IMR-90 (cell line): ENCODE measurements around the gene TRIM49C. TPM values are rescaled to one million over a fixed set of nuclear protein-coding genes. Genes with fewer than 3 reads are reported as not detected.
"Not testable (repeated sequence)": the region's sequence is repeated elsewhere in the genome, so short reads cannot be mapped to it uniquely, and the experiment has no call there.

Source experiments
- ATAC-seq: fragments of 200-7000 bp; cut with Tn5 transposase; 2 replicates; pipeline ENCODE4 v1.9.1; 2020; ENCODE audit warnings: low read depth, mild to moderate bottlenecking, moderate library complexity
- Bru-seq: library from RNA; stranded (reverse); fragments of 400-500 nt; gene quantifications from one replicate; lab custom pipeline; 2021; lab: Mats Ljungman, UMichigan
- BruChase-seq, 2 experiments: library from RNA; stranded (reverse); fragments of 400-500 nt; gene quantifications; one replicate each; lab custom pipeline; 2021; lab: Mats Ljungman, UMichigan
- BruUV-seq: library from RNA; stranded (reverse); fragments of 400-500 nt; replicated peaks from 2 replicates; lab custom pipeline; 2021; lab: Mats Ljungman, UMichigan
- CTCF ChIA-PET: fragments of 300-600 bp; formaldehyde crosslinking; extraction: SDS; loops from one replicate; lab custom pipeline; 2021; ENCODE audit warnings: antibody characterized with exemption; lab: Yijun Ruan, JAX
- POLR2A ChIA-PET: fragments of 300-600 bp; sonication (Branson Sonifier 250); formaldehyde crosslinking; loops from one replicate; lab custom pipeline; 2022; ENCODE audit warnings: antibody characterized with exemption; ENCODE audit not compliant: unreplicated experiment; lab: Charles Lee
- DNase-seq: peaks from one replicate; pipeline ENCODE4 v3.0.0; 2013
- H2AFZ ChIP-seq: replicated peaks from 2 replicates; pipeline ENCODE3; 2013; ENCODE audit warnings: low read length, mild to moderate bottlenecking; ENCODE audit not compliant: poor library complexity
- H2AK5ac ChIP-seq: 2 replicates; pipeline ENCODE4 v1.6.1; 2013; ENCODE audit warnings: low read depth, low read length, inconsistent platforms
- H2AK9ac ChIP-seq: replicated peaks from 2 replicates; pipeline ENCODE3; 2013; ENCODE audit warnings: mild to moderate bottlenecking, low read depth, low read length, moderate library complexity; ENCODE audit not compliant: poor library complexity
- H2BK120ac ChIP-seq: 2 replicates; pipeline ENCODE4 v1.6.1; 2013; ENCODE audit warnings: low read depth, low read length, inconsistent platforms
- H2BK15ac ChIP-seq: 3 replicates; pipeline ENCODE4 v1.6.1; 2013; ENCODE audit warnings: low read depth, low read length, inconsistent platforms
- H2BK20ac ChIP-seq: 2 replicates; pipeline ENCODE4 v1.6.1; 2013; ENCODE audit warnings: low read depth, mild to moderate bottlenecking, inconsistent platforms, low read length, moderate library complexity
- H2BK5ac ChIP-seq: 2 replicates; pipeline ENCODE4 v1.6.1; 2013; ENCODE audit warnings: mild to moderate bottlenecking, low read depth, low read length, inconsistent platforms; ENCODE audit not compliant: poor library complexity, severe bottlenecking
- H3K14ac ChIP-seq: replicated peaks from 2 replicates; pipeline ENCODE4 v1.6.1; 2013; ENCODE audit warnings: low read depth, low read length, inconsistent platforms
- H3K18ac ChIP-seq: 2 replicates; pipeline ENCODE4 v1.6.1; 2013; ENCODE audit warnings: low read depth, low read length, control low read depth
- H3K23ac ChIP-seq: 2 replicates; pipeline ENCODE4 v1.6.1; 2013; ENCODE audit warnings: low read depth, low read length, inconsistent platforms
- H3K27ac ChIP-seq: 2 replicates; pipeline ENCODE4 v1.5.1; 2013; ENCODE audit warnings: mild to moderate bottlenecking, control low read depth, low read length; ENCODE audit not compliant: insufficient read depth
- H3K27me3 ChIP-seq: 2 replicates; pipeline ENCODE4 v1.6.1; 2013; ENCODE audit warnings: low read length; ENCODE audit not compliant: control insufficient read depth, insufficient read depth
- H3K36me3 ChIP-seq: 2 replicates; pipeline ENCODE4 v1.6.1; 2013; ENCODE audit warnings: low read length, mixed read lengths; ENCODE audit not compliant: control insufficient read depth, insufficient read depth
- H3K4ac ChIP-seq: 2 replicates; pipeline ENCODE4 v1.6.1; 2013; ENCODE audit warnings: low read depth, low read length, inconsistent platforms
- H3K4me1 ChIP-seq: 2 replicates; pipeline ENCODE4 v1.6.1; 2013; ENCODE audit warnings: low read length, mixed read lengths; ENCODE audit not compliant: control insufficient read depth, insufficient read depth
- H3K4me2 ChIP-seq: 2 replicates; pipeline ENCODE4 v1.6.1; 2013; ENCODE audit warnings: low read depth, mild to moderate bottlenecking, control low read depth, low read length, moderate library complexity
- H3K4me3 ChIP-seq: 2 replicates; pipeline ENCODE4 v1.5.1; 2013; ENCODE audit warnings: low read depth, mild to moderate bottlenecking, control low read depth, low read length, moderate library complexity; ENCODE audit not compliant: insufficient read depth
- H3K56ac ChIP-seq: 2 replicates; pipeline ENCODE4 v1.6.1; 2013; ENCODE audit warnings: low read length, inconsistent platforms; ENCODE audit not compliant: insufficient read depth; ENCODE audit errors: extremely low read depth
- H3K79me1 ChIP-seq, 2 experiments: 2 replicates each; pipeline ENCODE4 v1.6.1; 2013; ENCODE audit warnings: low read length in 2 of 2, inconsistent platforms in 1 of 2, low read depth in 1 of 2
- H3K9ac ChIP-seq: 2 replicates; pipeline ENCODE4 v1.6.1; 2013; ENCODE audit warnings: low read depth, low read length, control low read depth
- H3K9me1 ChIP-seq: 2 replicates; pipeline ENCODE4 v1.6.1; 2013; ENCODE audit warnings: low read length, inconsistent platforms; ENCODE audit not compliant: insufficient read depth
- H3K9me3 ChIP-seq: 2 replicates; pipeline ENCODE4 v1.6.1; 2013; ENCODE audit warnings: low read length; ENCODE audit not compliant: control insufficient read depth, insufficient read depth
- H4K20me1 ChIP-seq: 2 replicates; pipeline ENCODE4 v1.6.1; 2013; ENCODE audit warnings: low read length, inconsistent platforms; ENCODE audit not compliant: insufficient read depth
- H4K5ac ChIP-seq: 2 replicates; pipeline ENCODE4 v1.6.1; 2013; ENCODE audit warnings: mild to moderate bottlenecking, low read depth, low read length, control low read depth
- H4K8ac ChIP-seq, 2 experiments: 2 replicates each; pipeline ENCODE4 v1.6.1; 2013; ENCODE audit warnings: low read depth in 2 of 2, low read length in 2 of 2, control low read depth in 1 of 2, inconsistent platforms in 1 of 2
- H4K91ac ChIP-seq: 2 replicates; pipeline ENCODE4 v1.6.1; 2013; ENCODE audit warnings: low read depth, low read length, inconsistent platforms; ENCODE audit not compliant: insufficient read depth
- WGBS, 2 experiments: methylation state at CpG; one replicate each; pipeline versions ENCODE4 v1.1.5 to v1.1.7; 2013; ENCODE audit warnings: missing lambda C conversion rate in 2 of 2; ENCODE audit not compliant: insufficient read length in 1 of 2; ENCODE audit errors: extremely low coverage in 2 of 2; 5-methylcytosine and 5-hydroxymethylcytosine counted together
- dilution Hi-C: fragments of 300-500 bp; cut with HindIII; formaldehyde crosslinking; loops from one replicate; pipeline ENCODE4 v1.14.3; 2018; ENCODE audit warnings: low sequenced_read_pairs; ENCODE audit not compliant: unreplicated experiment
- in situ Hi-C: fragments of 300-500 bp; cut with MboI; formaldehyde crosslinking; loops from 3 replicates; pipeline ENCODE4 v1.14.3; 2019; ENCODE audit warnings: low sequenced_read_pairs, inconsistent platforms, mixed read lengths
- intact Hi-C: fragments of 100-400 bp; cut with micrococcal nuclease; formaldehyde crosslinking; loops from 2 replicates; pipeline ENCODE4 v1.10.0; 2022
- long read RNA-seq: library from polyadenylated mRNA; unstranded; transcript quantifications from one replicate; pipeline ENCODE4 v2.0.0, GENCODE V29; 2021; ENCODE audit not compliant: unreplicated experiment
- polyA plus RNA-seq, 3 experiments: library from polyadenylated mRNA; depleted of rRNA; stranded (reverse); fragments of >200 nt; gene quantifications; 2 replicates each; pipeline ENCODE4 v1.2.3, GENCODE V29; 2012; ENCODE audit warnings: low replicate concordance in 1 of 3
- total RNA-seq: library from RNA; depleted of rRNA; stranded (reverse); fragments of >200 nt; gene quantifications from 2 replicates; pipeline ENCODE4 v1.2.3, GENCODE V29; 2012; rRNA removed

TRIM49C gene
- total RNA-seq (not detected in 2 replicates), polyA plus RNA-seq (2012; rRNA removed) (not detected in 2 replicates), Bru-seq, nascent RNA (not detected), BruChase-seq, experiment 1, labeled RNA remaining after a 6-hour chase (not detected), BruChase-seq, experiment 2, labeled RNA remaining after a 2-hour chase (not detected)
- polyA plus RNA-seq (2012; cell fraction: cytosol; rRNA removed), result not detected in 2 replicates
- polyA plus RNA-seq (2012; cell fraction: nucleus; rRNA removed; ENCODE audit: low replicate concordance), result not detected in 2 replicates
- long read RNA-seq, result 0 reads

GRCh38 chr11:90030806-90031205, at the start of gene TRIM49C:
TRIM49C (plus strand) TSS chr11:90031106; CDS start chr11:90035212, 4,106 bp downstream.
- H3K4me1 ChIP-seq, ATAC-seq, H4K20me1 ChIP-seq, CTCF ChIA-PET, dilution Hi-C loops, intact Hi-C loops, H3K79me1 ChIP-seq, H2BK20ac ChIP-seq, H3K9ac ChIP-seq, H3K4ac ChIP-seq, POLR2A ChIA-PET, DNase-seq, H4K5ac ChIP-seq, H2AFZ ChIP-seq, H3K9me1 ChIP-seq, H3K36me3 ChIP-seq, BruUV-seq, H3K23ac ChIP-seq, H3K9me3 ChIP-seq, H4K91ac ChIP-seq, H3K27ac ChIP-seq, H3K14ac ChIP-seq, H3K18ac ChIP-seq, H2AK5ac ChIP-seq, H3K4me3 ChIP-seq, H2BK120ac ChIP-seq, H2AK9ac ChIP-seq, H2BK5ac ChIP-seq, H3K27me3 ChIP-seq, H3K4me2 ChIP-seq, H2BK15ac ChIP-seq, H3K56ac ChIP-seq, in situ Hi-C loops, H4K8ac ChIP-seq: not testable (repeated sequence)
- no CpG with 5 or more reads among the region's 2 CpGs for WGBS, 2 experiments

- H3K56ac ChIP-seq, H3K27me3 ChIP-seq, H3K4me1 ChIP-seq, H3K9me3 ChIP-seq, H2BK5ac ChIP-seq, H4K20me1 ChIP-seq, H4K5ac ChIP-seq, H3K9me1 ChIP-seq, DNase-seq, BruUV-seq, H3K4me2 ChIP-seq, H2BK120ac ChIP-seq, H3K18ac ChIP-seq, CTCF ChIA-PET, POLR2A ChIA-PET, H3K4ac ChIP-seq, H2AK9ac ChIP-seq, intact Hi-C loops, H3K36me3 ChIP-seq, H3K14ac ChIP-seq, H3K27ac ChIP-seq, H2BK20ac ChIP-seq, ATAC-seq, H3K79me1 ChIP-seq, in situ Hi-C loops, H3K23ac ChIP-seq, H2BK15ac ChIP-seq, H4K91ac ChIP-seq, dilution Hi-C loops, H4K8ac ChIP-seq, H3K4me3 ChIP-seq, H2AK5ac ChIP-seq, H2AFZ ChIP-seq, H3K9ac ChIP-seq: not testable (repeated sequence)
- no CpG with 5 or more reads among the region's 3 CpGs for WGBS, 2 experiments
These were observed 6.7 kb upstream of the TRIM49C start for GRCh38 chr11:90024184-90024583.
